Dermis microvascular lymphatic vessel endothelial cell (primary cell): ENCODE data around the gene DERL3. TPM values are rescaled to one million over a fixed set of nuclear protein-coding genes. Genes with fewer than 3 reads are reported as not detected.

Experiments used
- DNase-seq, 2 donors: peaks; one replicate each; pipeline versions ENCODE4 v3.0.0 to v3.0.0-alpha.2; 2010; ENCODE audit warnings: low read depth in 2 of 2
- total RNA-seq: library from RNA; depleted of rRNA; stranded (reverse); fragments of >200 nt; gene quantifications from 2 replicates; pipeline ENCODE4 v1.2.1, GENCODE V29; 2014

DERL3 gene
- total RNA-seq, 1 donor from 2014 or later = 1.2 TPM

- no peak for DNase-seq
These were observed 8.6 kb upstream of the DERL3 start for GRCh38 chr22:23847310-23847920.

GRCh38 chr22:23846081-23846469 is 7.3 kb upstream of the DERL3 start:
- no peak for DNase-seq

GRCh38 chr22:23845265-23846080 is 6.7 kb upstream of the DERL3 start:
- no peak for DNase-seq

GRCh38 chr22:23844739-23845202 is 6.0 kb upstream of the DERL3 start:
- DNase-seq = no peak

- DNase-seq = no peak
These were observed 3.8 kb upstream of the DERL3 start for GRCh38 chr22:23842599-23842998.

- no peak for DNase-seq
These were observed 3.1 kb upstream of the DERL3 start for GRCh38 chr22:23841736-23842445.

- DNase-seq = no peak
These were observed 2.5 kb upstream of the DERL3 start for GRCh38 chr22:23841292-23841691.

GRCh38 chr22:23840026-23840425 is 1.2 kb upstream of the DERL3 start:
- DNase-seq = no peak

- no peak for DNase-seq
These were observed 710 bp downstream of the DERL3 start for GRCh38 chr22:23837911-23838680.

- DNase-seq = no peak
These were observed 1.3 kb downstream of the DERL3 start for GRCh38 chr22:23837496-23837859.

GRCh38 chr22:23836692-23837495 is 1.9 kb downstream of the DERL3 start:
- DNase-seq = no peak

GRCh38 chr22:23836281-23836680 is 2.5 kb downstream of the DERL3 start:
- DNase-seq = no peak

GRCh38 chr22:23835484-23836144 is 3.2 kb downstream of the DERL3 start:
- DNase-seq = no peak

- DNase-seq = no peak
These were observed 3.9 kb downstream of the DERL3 start for GRCh38 chr22:23834793-23835483.

GRCh38 chr22:23834406-23834792 is 4.4 kb downstream of the DERL3 start:
- DNase-seq = no peak

GRCh38 chr22:23833911-23834317 is 4.9 kb downstream of the DERL3 start:
- DNase-seq = no peak

GRCh38 chr22:23833017-23833751 is 5.6 kb downstream of the DERL3 start:
- no peak for DNase-seq

GRCh38 chr22:23832226-23833016 is 6.4 kb downstream of the DERL3 start:
- DNase-seq = no peak
